B cell (primary cell): Measurements from ENCODE around the gene LIFR.

Experiments used
- EZH2 ChIP-seq: IDR thresholded peaks from 2 replicates; pipeline ENCODE4 v1.6.1; 2012; ENCODE audit warnings: borderline replicate concordance, low read depth, mild to moderate bottlenecking, moderate library complexity, low read length; ENCODE audit not compliant: insufficient read depth, poor library complexity, severe bottlenecking
- TF ChIP-seq, protein P1 (sequence below): fragments of 200-600 bp; IDR thresholded peaks from one replicate; pipeline ENCODE4 v1.8.0; 2022; ENCODE audit warnings: antibody characterized with exemption, mild to moderate bottlenecking

DNA sequence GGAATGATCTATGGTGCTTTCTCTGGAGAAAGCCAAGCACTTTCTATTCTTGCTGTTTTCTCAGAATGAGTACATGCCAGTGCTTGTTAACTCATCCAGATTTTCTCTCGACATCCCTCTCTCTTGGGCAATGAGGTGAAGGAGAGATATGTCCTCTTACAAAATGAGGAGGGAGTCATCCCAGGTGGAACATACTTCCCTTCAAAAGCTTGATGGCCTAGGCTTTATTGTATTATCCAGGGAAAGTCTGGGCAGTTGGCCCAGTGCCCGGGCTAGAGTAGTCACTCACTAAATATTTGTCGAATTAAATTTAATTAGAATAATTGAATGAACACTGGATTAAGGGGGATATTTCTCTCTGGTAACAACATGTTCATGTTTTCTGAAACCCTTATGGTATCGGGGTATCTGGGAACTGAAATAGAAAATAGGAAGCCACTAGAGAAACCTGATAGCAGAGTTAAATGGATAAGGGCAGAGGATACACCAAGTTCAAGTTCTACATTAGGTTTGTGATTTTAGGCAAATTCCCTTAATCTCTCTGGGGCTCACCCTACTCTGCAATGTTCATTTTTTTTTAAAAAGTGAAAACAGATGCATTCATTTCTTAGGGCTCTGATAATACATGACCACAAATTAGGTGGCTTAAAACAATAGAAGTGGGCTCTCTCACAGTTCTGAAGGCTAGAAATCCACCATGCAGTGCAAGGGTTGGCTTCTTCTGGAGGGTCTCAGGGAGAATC, 99.6 kb downstream of the LIFR start:
- TF ChIP-seq, protein P1, sequence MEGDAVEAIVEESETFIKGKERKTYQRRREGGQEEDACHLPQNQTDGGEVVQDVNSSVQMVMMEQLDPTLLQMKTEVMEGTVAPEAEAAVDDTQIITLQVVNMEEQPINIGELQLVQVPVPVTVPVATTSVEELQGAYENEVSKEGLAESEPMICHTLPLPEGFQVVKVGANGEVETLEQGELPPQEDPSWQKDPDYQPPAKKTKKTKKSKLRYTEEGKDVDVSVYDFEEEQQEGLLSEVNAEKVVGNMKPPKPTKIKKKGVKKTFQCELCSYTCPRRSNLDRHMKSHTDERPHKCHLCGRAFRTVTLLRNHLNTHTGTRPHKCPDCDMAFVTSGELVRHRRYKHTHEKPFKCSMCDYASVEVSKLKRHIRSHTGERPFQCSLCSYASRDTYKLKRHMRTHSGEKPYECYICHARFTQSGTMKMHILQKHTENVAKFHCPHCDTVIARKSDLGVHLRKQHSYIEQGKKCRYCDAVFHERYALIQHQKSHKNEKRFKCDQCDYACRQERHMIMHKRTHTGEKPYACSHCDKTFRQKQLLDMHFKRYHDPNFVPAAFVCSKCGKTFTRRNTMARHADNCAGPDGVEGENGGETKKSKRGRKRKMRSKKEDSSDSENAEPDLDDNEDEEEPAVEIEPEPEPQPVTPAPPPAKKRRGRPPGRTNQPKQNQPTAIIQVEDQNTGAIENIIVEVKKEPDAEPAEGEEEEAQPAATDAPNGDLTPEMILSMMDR = no peak
- no peak for TF ChIP-seq EZH2
